Ascending aorta (tissue), 2 donors: Measurements from ENCODE around the gene BRCA2. TPM values are rescaled to one million over a fixed set of nuclear protein-coding genes. Genes with fewer than 3 reads are reported as not detected.
"Not testable (repeated sequence)": the region's sequence is repeated elsewhere in the genome, so short reads cannot be mapped to it uniquely, and the experiment has no call there.

Experiments used
- DNase-seq, 2 donors: peaks; one replicate each; pipeline ENCODE4 v3.0.0-alpha.2; 2019; ENCODE audit warnings: low spot score in 2 of 2
- H3K27ac ChIP-seq, 2 donors: fragments of 200-600 bp; sonication (generic); one replicate each; pipeline ENCODE4 v1.5.1; 2016 to 2017; ENCODE audit warnings: mild to moderate bottlenecking in 1 of 2
- H3K27me3 ChIP-seq: fragments of 200-600 bp; sonication (generic); one replicate; pipeline ENCODE4 v1.5.1; 2017
- H3K36me3 ChIP-seq, 2 donors: fragments of 200-600 bp; sonication (generic); one replicate each; pipeline ENCODE4 v1.5.1; 2016
- H3K4me1 ChIP-seq, 2 donors: fragments of 200-600 bp; sonication (generic); one replicate each; pipeline ENCODE4 v1.5.1; 2016 to 2017; ENCODE audit warnings: mild to moderate bottlenecking in 1 of 2
- H3K4me3 ChIP-seq, 2 donors: fragments of 200-600 bp; sonication (generic); one replicate each; pipeline ENCODE4 v1.5.1; 2016 to 2017; ENCODE audit warnings: mild to moderate bottlenecking in 1 of 2
- H3K9me3 ChIP-seq, 2 donors: fragments of 200-600 bp; sonication (generic); one replicate each; pipeline ENCODE4 v1.5.1; 2016
- CTCF ChIP-seq, 3 experiments: fragments of 200-600 bp in 2 of 3; fragments of 450-650 bp in 1 of 3; sonication (generic) in 2 of 3; IDR thresholded peaks; one replicate each; pipeline ENCODE4 v1.5.1; 2016 to 2019; ENCODE audit warnings: antibody characterized with exemption in 3 of 3, mild to moderate bottlenecking in 1 of 3, moderate library complexity in 1 of 3
- intact Hi-C: fragments of 100-400 bp; cut with DNase I; formaldehyde crosslinking; loops from one replicate; pipeline ENCODE4 v1.15.1; 2023
- total RNA-seq: library from RNA; depleted of rRNA; stranded (reverse); fragments of >200 nt; gene quantifications from one replicate; pipeline ENCODE4 v1.1.0, GENCODE V29; 2016

BRCA2 gene
- total RNA-seq, 1 donor from 2014 or later, result 0.64 TPM

GRCh38 chr13:32323912-32324311 is 8.6 kb downstream of the BRCA2 start:
- DNase-seq, result no peak
- no peaks in the 10 kb centered on the region for H3K27me3 ChIP-seq
- H3K9me3 ChIP-seq, result no peaks in the 10 kb centered on the region
- no peaks in the 10 kb centered on the region for H3K4me1 ChIP-seq
- H3K36me3 ChIP-seq, result no peaks in the 10 kb centered on the region
- no peak overlapping the region for H3K4me3 ChIP-seq
- TF ChIP-seq CTCF (IDR thresholded peaks at IDR 0.05), result no peak
- peak overlapping the region in 1 of 2 donors; percentile 60 for H3K27ac ChIP-seq
- intact Hi-C loops, result loop anchor here (5.0 kb wide), 1 partner anchor 103 kb away; the partner anchor contains the start of gene N4BP2L1

- intact Hi-C loops, result no loop called here
- no peak for TF ChIP-seq CTCF (IDR thresholded peaks at IDR 0.05)
- no peak for DNase-seq
Observed at GRCh38 chr13:32330441-32330840, 15.1 kb downstream of the BRCA2 start.

GRCh38 chr13:32334671-32335070 is 19.4 kb downstream of the BRCA2 start:
- TF ChIP-seq CTCF (IDR thresholded peaks at IDR 0.05), result no peak
- DNase-seq, result no peak
- Histone ChIP-seq H3K36me3 (no peaks in the 10 kb centered on the region), H3K27ac (no peak overlapping the region), H3K4me1 (no peaks in the 10 kb centered on the region), H3K4me3 (no peak overlapping the region), H3K9me3 (no peaks in the 10 kb centered on the region), H3K27me3 (no peaks in the 10 kb centered on the region)
- intact Hi-C loops, result no loop called here

More at GRCh38 chr13:32330441-32330840, 15.1 kb downstream of the BRCA2 start:
- H3K27ac ChIP-seq, result no peak overlapping the region
- H3K4me3 ChIP-seq, result no peak overlapping the region
- no peaks in the 10 kb centered on the region for H3K9me3 ChIP-seq
- H3K27me3 ChIP-seq, result no peaks in the 10 kb centered on the region
- H3K36me3 ChIP-seq, result no peaks in the 10 kb centered on the region
- no peaks in the 10 kb centered on the region for H3K4me1 ChIP-seq

GRCh38 chr13:32340914-32341313 is 25.6 kb downstream of the BRCA2 start:
- Histone ChIP-seq H3K27ac (no peak overlapping the region), H3K4me1 (no peaks in the 10 kb centered on the region), H3K9me3 (no peaks in the 10 kb centered on the region), H3K27me3 (no peaks in the 10 kb centered on the region), H3K36me3 (no peaks in the 10 kb centered on the region), H3K4me3 (no peak overlapping the region)
- intact Hi-C loops, result no loop called here
- DNase-seq, result no peak
- no peak for TF ChIP-seq CTCF (IDR thresholded peaks at IDR 0.05)

GRCh38 chr13:32347651-32348050 is 32.3 kb downstream of the BRCA2 start:
- Histone ChIP-seq H3K4me1 (no peaks in the 10 kb centered on the region), H3K9me3 (no peaks in the 10 kb centered on the region), H3K36me3 (no peaks in the 10 kb centered on the region), H3K4me3 (no peak overlapping the region), H3K27ac (no peak overlapping the region), H3K27me3 (no peaks in the 10 kb centered on the region)
- TF ChIP-seq CTCF (IDR thresholded peaks at IDR 0.05), result no peak
- intact Hi-C loops, result no loop called here
- no peak for DNase-seq

GRCh38 chr13:32350839-32351441 is 35.6 kb downstream of the BRCA2 start:
- H3K27me3 ChIP-seq, H3K36me3 ChIP-seq, DNase-seq, H3K9me3 ChIP-seq, H3K27ac ChIP-seq, H3K4me1 ChIP-seq, intact Hi-C loops, H3K4me3 ChIP-seq: not testable (repeated sequence)
